ENCODE data around the gene NDUFA8. TPM values are rescaled to one million over a fixed set of nuclear protein-coding genes. Genes with fewer than 3 reads are reported as not detected.

The NDUFA8 gene
- total RNA-seq, 1 experiment from 2014 or later = 70.7 TPM

GRCh38 chr9:122116448-122117173, 43.0 kb downstream of the NDUFA8 start:
- Mint-ChIP-seq H3K27ac (no peak overlapping the region), H3K27me3 (ENCODE audit: low read depth) (no peaks in the 10 kb centered on the region; the same call in none of the 2 replicates), H3K4me3 (no peak overlapping the region), H3K9me3 (no peaks in the 10 kb centered on the region), H3K4me1 (peaks cover 39% of the 10 kb centered on the region), H3K36me3 (no peaks in the 10 kb centered on the region)
- ChIA-PET CTCF (interaction anchor here (0.7 to 24.3 kb wide), 9 partner anchors 9 to 240 kb away, joined by 3 to 627 read pairs (median 4); no protein-coding TSS in a partner anchor), POLR2A (interaction anchor here (0.6 to 1.1 kb wide), 3 partner anchors 10 to 228 kb away, joined by 3 to 4 read pairs (median 4); no protein-coding TSS in a partner anchor)
- DNase-seq (ENCODE audit: low spot score) = no peak
- ATAC-seq = no peak
- no peak for TF ChIP-seq HMGXB4 (CRISPR knock-in tag; IDR thresholded peaks at IDR 0.05)
- no peak for TF ChIP-seq MXD4 (CRISPR knock-in tag; IDR thresholded peaks at IDR 0.05; ENCODE audit: borderline replicate concordance)
- no peak for TF ChIP-seq E2F1 (CRISPR knock-in tag; IDR thresholded peaks at IDR 0.05)
- TF ChIP-seq ZNF396 (CRISPR knock-in tag; IDR thresholded peaks at IDR 0.05; ENCODE audit: borderline replicate concordance) = no peak
- TF ChIP-seq AFF4 (CRISPR knock-in tag; IDR thresholded peaks at IDR 0.05; ENCODE audit: borderline replicate concordance) = no peak
- no peak for TF ChIP-seq ZNF425 (CRISPR knock-in tag; conservative IDR thresholded peaks at IDR 0.05)

- no peaks in the 10 kb centered on the region for H3K36me3 Mint-ChIP-seq
- no peak for TF ChIP-seq FOXP1 (CRISPR knock-in tag; IDR thresholded peaks at IDR 0.05; ENCODE audit: borderline replicate concordance)
- TF ChIP-seq TP53 (CRISPR knock-in tag; IDR thresholded peaks at IDR 0.05) = 0 out of 2 replicates have a peak, but pooled peaks have one; percentile 42
- TF ChIP-seq CREB1 (CRISPR knock-in tag; IDR thresholded peaks at IDR 0.05) = no peak
- TF ChIP-seq E2F4 (CRISPR knock-in tag; IDR thresholded peaks at IDR 0.05; ENCODE audit: borderline replicate concordance, low read depth) = no peak
- POLR2A ChIA-PET = interaction anchor here (0.6 to 1.1 kb wide), 3 partner anchors 10 to 228 kb away, joined by 3 to 4 read pairs (median 4); no protein-coding TSS in a partner anchor
- ATAC-seq (peak; percentile 81), DNase-seq (ENCODE audit: low spot score) (no peak)
- no peaks in the 10 kb centered on the region for H3K9me3 Mint-ChIP-seq
- no peak overlapping the region for H3K4me3 Mint-ChIP-seq
- no peak overlapping the region for H3K27ac Mint-ChIP-seq
- H3K4me1 Mint-ChIP-seq = peaks cover 39% of the 10 kb centered on the region
- CTCF ChIA-PET = interaction anchor here (0.7 to 24.3 kb wide), 9 partner anchors 8 to 241 kb away, joined by 3 to 627 read pairs (median 4); no protein-coding TSS in a partner anchor
- no peaks in the 10 kb centered on the region; the same call in none of the 2 replicates for H3K27me3 Mint-ChIP-seq (ENCODE audit: low read depth)
Observed at GRCh38 chr9:122116040-122116439, 43.5 kb downstream of the NDUFA8 start.

Data from WTC11 (cell line).